NT2/D1 (cell line): ENCODE results near the gene IL20.

ENCODE experiments used
- SUZ12 ChIP-seq: IDR thresholded peaks from 2 replicates; pipeline ENCODE4 v1.6.1; 2011; ENCODE audit not compliant: insufficient read length, insufficient read depth; ENCODE audit errors: extremely low read depth
- YY1 ChIP-seq: IDR thresholded peaks from 2 replicates; pipeline ENCODE4 v1.6.1; 2011; ENCODE audit not compliant: insufficient read length, insufficient read depth

DNA sequence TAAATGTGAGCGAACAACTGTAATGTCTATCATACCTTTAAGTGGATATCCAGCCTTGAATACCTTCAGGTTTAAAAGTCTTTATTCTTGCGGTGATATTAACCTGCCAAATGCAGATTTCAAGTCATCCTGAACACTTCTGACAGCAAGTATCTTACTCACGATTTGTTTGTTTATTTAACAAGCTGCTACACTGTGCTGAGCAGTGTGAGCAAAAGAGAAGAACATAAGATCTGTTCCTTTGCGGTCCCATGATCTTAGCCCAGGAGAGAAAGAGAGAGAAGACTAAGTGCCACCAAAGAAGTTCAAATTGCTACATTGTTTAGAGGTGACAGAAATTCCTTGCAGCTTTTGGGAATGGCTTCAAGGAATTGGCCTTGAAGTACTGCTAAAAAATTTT is 22.3 kb downstream of the IL20 start:
- no peak for TF ChIP-seq SUZ12
- TF ChIP-seq YY1: no peak
